ENCODE data around the gene DLEC1.

DLEC1 gene

GRCh38 chr3:38039101-38039898 lies at the start of gene DLEC1:
TSS of gene DLEC1 (plus strand) at chr3:38039208. CDS start at chr3:38039226, 18 bp downstream.
- in situ Hi-C loops (cut with MboI; ENCODE audit: low sequenced_read_pairs) = no loop called here

GRCh38 chr3:37989821-37990480 lies 49.1 kb upstream of the DLEC1 start:
- in situ Hi-C loops (cut with MboI; ENCODE audit: low sequenced_read_pairs) = no loop called here

- in situ Hi-C loops (cut with MboI; ENCODE audit: low sequenced_read_pairs) = no loop called here
Observed at GRCh38 chr3:37990527-37990926, 48.5 kb upstream of the DLEC1 start, which contains the start of gene VILL. TSS of gene VILL (plus strand) at chr3:37990786. CDS start at chr3:37993673, 2,887 bp downstream.

- in situ Hi-C loops (cut with MboI; ENCODE audit: low sequenced_read_pairs) = no loop called here
Observed at GRCh38 chr3:37991109-37991508, 47.9 kb upstream of the DLEC1 start.

GRCh38 chr3:37991823-37992222 lies 47.2 kb upstream of the DLEC1 start:
- in situ Hi-C loops (cut with MboI; ENCODE audit: low sequenced_read_pairs) = no loop called here

- in situ Hi-C loops (cut with MboI; ENCODE audit: low sequenced_read_pairs) = no loop called here
Observed at GRCh38 chr3:37992271-37993066, 46.5 kb upstream of the DLEC1 start.

GRCh38 chr3:37993067-37993455 lies 45.9 kb upstream of the DLEC1 start:
- in situ Hi-C loops (cut with MboI; ENCODE audit: low sequenced_read_pairs) = no loop called here

- in situ Hi-C loops (cut with MboI; ENCODE audit: low sequenced_read_pairs) = no loop called here
Observed at GRCh38 chr3:37993460-37993819, 45.6 kb upstream of the DLEC1 start.

GRCh38 chr3:37993820-37994638 lies 45.0 kb upstream of the DLEC1 start:
- in situ Hi-C loops (cut with MboI; ENCODE audit: low sequenced_read_pairs) = no loop called here

GRCh38 chr3:37994639-37994972 lies 44.4 kb upstream of the DLEC1 start:
- in situ Hi-C loops (cut with MboI; ENCODE audit: low sequenced_read_pairs) = no loop called here

- in situ Hi-C loops (cut with MboI; ENCODE audit: low sequenced_read_pairs) = no loop called here
Observed at GRCh38 chr3:37995652-37996641, 43.1 kb upstream of the DLEC1 start.

- in situ Hi-C loops (cut with MboI; ENCODE audit: low sequenced_read_pairs) = no loop called here
Observed at GRCh38 chr3:37996785-37997301, 42.2 kb upstream of the DLEC1 start.

- in situ Hi-C loops (cut with MboI; ENCODE audit: low sequenced_read_pairs) = no loop called here
Observed at GRCh38 chr3:37997342-37997741, 41.7 kb upstream of the DLEC1 start.

GRCh38 chr3:37997791-37998370 lies 41.1 kb upstream of the DLEC1 start:
- in situ Hi-C loops (cut with MboI; ENCODE audit: low sequenced_read_pairs) = no loop called here

- in situ Hi-C loops (cut with MboI; ENCODE audit: low sequenced_read_pairs) = no loop called here
Observed at GRCh38 chr3:37999836-38000235, 39.2 kb upstream of the DLEC1 start.

GRCh38 chr3:38000242-38000916 lies 38.6 kb upstream of the DLEC1 start:
- in situ Hi-C loops (cut with MboI; ENCODE audit: low sequenced_read_pairs) = no loop called here

GRCh38 chr3:38000965-38001455 lies 38.0 kb upstream of the DLEC1 start:
- in situ Hi-C loops (cut with MboI; ENCODE audit: low sequenced_read_pairs) = no loop called here

GRCh38 chr3:38001456-38002081 lies 37.4 kb upstream of the DLEC1 start:
- in situ Hi-C loops (cut with MboI; ENCODE audit: low sequenced_read_pairs) = no loop called here

Data from HL-60/S4 (cell line).